Esophagus squamous epithelium (tissue), 5 donors: ENCODE data around the gene PARD3B. TPM values are rescaled to one million over a fixed set of nuclear protein-coding genes. Genes with fewer than 3 reads are reported as not detected.

Experiments
- DNase-seq: peaks from one replicate; lab custom pipeline; 2025; lab: John Stamatoyannopoulos, UW
- H3K27ac ChIP-seq, 4 donors: fragments of 200-600 bp; sonication (generic); one replicate each; pipeline ENCODE4 v1.5.1; 2016 to 2019; ENCODE audit warnings: mild to moderate bottlenecking in 1 of 4
- H3K27me3 ChIP-seq, 4 donors: fragments of 200-600 bp; sonication (generic); 1 replicate in 3 of 4; 2 replicates in 1 of 4; pipeline versions ENCODE4 v1.5.1 to v1.6.0; 2017 to 2021; ENCODE audit warnings: antibody characterized with exemption in 1 of 4
- H3K36me3 ChIP-seq, 3 donors: fragments of 200-600 bp; sonication (generic); one replicate each; pipeline ENCODE4 v1.5.1; 2016 to 2019
- H3K4me1 ChIP-seq, 3 donors: fragments of 200-600 bp; sonication (generic); one replicate each; pipeline ENCODE4 v1.5.1; 2017 to 2019
- H3K4me3 ChIP-seq, 4 donors: fragments of 200-600 bp; sonication (generic); 1 replicate in 3 of 4; 2 replicates in 1 of 4; pipeline ENCODE4 v1.5.1; 2016 to 2019; ENCODE audit warnings: mild to moderate bottlenecking in 2 of 4, moderate library complexity in 1 of 4
- H3K9me3 ChIP-seq, 3 donors: fragments of 200-600 bp; sonication (generic); one replicate each; pipeline ENCODE4 v1.5.1; 2016 to 2019
- POLR2A ChIP-seq, 4 donors: fragments of 450-650 bp; IDR thresholded peaks; one replicate each; pipeline ENCODE4 v1.6.1; 2017; ENCODE audit warnings: antibody characterized with exemption in 4 of 4, mild to moderate bottlenecking in 4 of 4, moderate library complexity in 3 of 4
- WGBS, 2 donors: methylation state at CpG; one replicate each; pipeline ENCODE4 v1.1.5; 2018; 5-methylcytosine and 5-hydroxymethylcytosine counted together
- intact Hi-C: fragments of 100-400 bp; cut with DNase I; formaldehyde crosslinking; loops from one replicate; pipeline ENCODE4 v1.15.0; 2022
- total RNA-seq, 4 donors: library from RNA; depleted of rRNA; stranded (reverse); fragments of >200 nt; gene quantifications; one replicate each; pipeline ENCODE4 v1.1.0, GENCODE V29; 2016
- TF ChIP-seq, protein P1 (sequence below), 6 experiments: fragments of 450-650 bp in 4 of 6; fragments of 200-600 bp in 2 of 6; sonication (generic) in 2 of 6; IDR thresholded peaks; one replicate each; pipeline ENCODE4 v1.5.1; 2016 to 2019; ENCODE audit warnings: antibody characterized with exemption in 6 of 6, mild to moderate bottlenecking in 4 of 6, moderate library complexity in 4 of 6
- donor health status: DM: yes; HTN: yes; CAD: no.

Gene PARD3B
- total RNA-seq, 4 donors from 2014 or later: 2.4 to 15.8 (median 4.3) TPM

DNA sequence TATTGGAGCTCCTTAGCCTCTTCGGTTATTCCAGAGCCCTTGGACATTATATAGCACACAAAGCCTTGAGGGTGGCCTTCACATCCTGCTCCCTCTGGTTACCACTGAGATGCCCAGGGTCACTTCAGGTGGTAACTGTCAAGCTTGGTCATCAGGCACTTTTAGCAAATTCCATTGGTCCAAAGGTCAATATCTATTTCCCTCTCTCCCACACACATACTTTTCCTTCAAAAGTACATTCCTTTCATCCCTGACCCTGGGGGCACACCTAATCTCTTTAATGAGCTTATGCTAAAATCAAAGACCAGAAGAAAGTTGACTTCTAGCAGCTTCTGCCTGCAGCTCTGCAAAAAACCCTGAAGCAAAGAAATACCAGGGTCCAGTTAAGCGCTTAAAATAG is 965.1 kb downstream of the PARD3B start:
- no peaks in the 10 kb centered on the region for H3K4me1 ChIP-seq
- no peak for DNase-seq
- H3K27ac ChIP-seq: no peak overlapping the region
- TF ChIP-seq, protein P1, sequence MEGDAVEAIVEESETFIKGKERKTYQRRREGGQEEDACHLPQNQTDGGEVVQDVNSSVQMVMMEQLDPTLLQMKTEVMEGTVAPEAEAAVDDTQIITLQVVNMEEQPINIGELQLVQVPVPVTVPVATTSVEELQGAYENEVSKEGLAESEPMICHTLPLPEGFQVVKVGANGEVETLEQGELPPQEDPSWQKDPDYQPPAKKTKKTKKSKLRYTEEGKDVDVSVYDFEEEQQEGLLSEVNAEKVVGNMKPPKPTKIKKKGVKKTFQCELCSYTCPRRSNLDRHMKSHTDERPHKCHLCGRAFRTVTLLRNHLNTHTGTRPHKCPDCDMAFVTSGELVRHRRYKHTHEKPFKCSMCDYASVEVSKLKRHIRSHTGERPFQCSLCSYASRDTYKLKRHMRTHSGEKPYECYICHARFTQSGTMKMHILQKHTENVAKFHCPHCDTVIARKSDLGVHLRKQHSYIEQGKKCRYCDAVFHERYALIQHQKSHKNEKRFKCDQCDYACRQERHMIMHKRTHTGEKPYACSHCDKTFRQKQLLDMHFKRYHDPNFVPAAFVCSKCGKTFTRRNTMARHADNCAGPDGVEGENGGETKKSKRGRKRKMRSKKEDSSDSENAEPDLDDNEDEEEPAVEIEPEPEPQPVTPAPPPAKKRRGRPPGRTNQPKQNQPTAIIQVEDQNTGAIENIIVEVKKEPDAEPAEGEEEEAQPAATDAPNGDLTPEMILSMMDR (IDR thresholded peaks at IDR 0.05): no peak
- no peak for TF ChIP-seq POLR2A (IDR thresholded peaks at IDR 0.05)
- H3K9me3 ChIP-seq: no peaks in the 10 kb centered on the region
- no peaks in the 10 kb centered on the region for H3K36me3 ChIP-seq
- H3K4me3 ChIP-seq: no peak overlapping the region
- no peaks in the 10 kb centered on the region for H3K27me3 ChIP-seq
- WGBS, 2 donors: 82 to 93% methylated on average over 2 of the region's 2 CpGs
- intact Hi-C loops: no loop called here

DNA sequence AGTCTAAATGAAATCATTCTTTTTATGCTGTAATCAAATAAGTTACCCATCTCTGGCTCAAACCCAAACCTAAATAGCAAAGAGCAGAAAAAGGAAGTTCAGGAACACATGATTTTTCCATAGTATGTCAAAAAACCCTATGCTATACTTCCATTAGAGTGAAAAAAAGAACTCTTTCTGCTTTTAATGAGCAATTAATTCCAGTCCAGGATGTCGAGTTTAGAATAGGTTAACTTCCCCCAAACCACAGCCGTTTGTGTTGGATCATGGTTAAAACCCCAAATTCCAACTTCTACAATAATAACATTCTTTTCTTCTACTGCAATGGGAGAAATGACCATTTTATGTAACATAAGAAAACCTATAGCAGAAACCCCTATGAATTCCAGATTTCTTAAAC is 965.9 kb downstream of the PARD3B start:
- Histone ChIP-seq H3K4me3 (no peak overlapping the region), H3K27me3 (no peaks in the 10 kb centered on the region), H3K27ac (no peak overlapping the region), H3K36me3 (no peaks in the 10 kb centered on the region), H3K9me3 (no peaks in the 10 kb centered on the region), H3K4me1 (no peaks in the 10 kb centered on the region)
- WGBS, 2 donors: 20 to 43% methylated on average over 2 of the region's 2 CpGs
- TF ChIP-seq, protein P1 (IDR thresholded peaks at IDR 0.05): no peak
- no peak for TF ChIP-seq POLR2A (IDR thresholded peaks at IDR 0.05)
- no peak for DNase-seq
- intact Hi-C loops: no loop called here

DNA sequence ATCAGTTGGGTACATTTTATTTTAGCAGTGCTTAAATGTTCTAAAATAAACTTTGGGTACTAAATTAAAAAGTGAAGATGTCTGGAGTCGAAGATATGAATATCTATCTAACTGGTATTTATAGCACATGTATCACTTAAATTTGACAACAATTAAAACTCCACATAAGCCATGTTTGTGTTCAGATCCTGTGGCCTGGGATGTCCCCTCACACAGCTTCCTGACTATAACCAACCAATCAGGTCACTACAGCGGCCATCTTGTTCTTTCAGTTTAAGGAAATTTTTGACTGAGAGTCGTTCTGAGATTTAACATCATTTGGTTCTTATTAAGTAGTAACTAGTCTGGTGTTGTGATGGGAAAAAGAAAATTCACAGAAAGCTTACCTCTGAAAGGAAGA is 966.4 kb downstream of the PARD3B start:
- no peaks in the 10 kb centered on the region for H3K9me3 ChIP-seq
- no peak overlapping the region for H3K27ac ChIP-seq
- intact Hi-C loops: no loop called here
- 74 to 75% methylated on average over 3 of the region's 3 CpGs for WGBS, 2 donors
- H3K4me3 ChIP-seq: no peak overlapping the region
- no peaks in the 10 kb centered on the region for H3K4me1 ChIP-seq
- DNase-seq: no peak
- TF ChIP-seq, protein P1 (IDR thresholded peaks at IDR 0.05): no peak
- no peak for TF ChIP-seq POLR2A (IDR thresholded peaks at IDR 0.05)
- H3K36me3 ChIP-seq: no peaks in the 10 kb centered on the region
- no peaks in the 10 kb centered on the region for H3K27me3 ChIP-seq

DNA sequence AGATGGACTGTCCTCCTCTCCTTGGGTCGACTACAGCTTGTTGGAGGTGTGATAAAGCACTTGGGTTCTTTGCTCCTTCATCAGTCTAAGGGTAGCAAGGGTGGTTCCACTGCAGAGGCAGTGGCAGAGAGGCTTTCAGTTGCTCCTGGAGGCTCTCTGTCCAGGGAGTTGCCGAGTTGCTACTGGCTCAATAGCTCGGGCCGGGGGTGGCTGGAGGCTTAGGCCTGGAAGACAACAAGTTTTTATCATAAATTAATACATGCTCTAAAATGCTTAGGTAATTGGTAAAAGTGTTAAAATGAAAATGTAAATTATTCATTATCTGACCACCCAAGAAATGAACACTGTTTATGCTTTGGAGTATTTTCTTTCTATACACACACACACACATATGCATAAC is 975.0 kb downstream of the PARD3B start:
- no peak for DNase-seq
- no peak overlapping the region for H3K4me3 ChIP-seq
- WGBS, 2 donors: 94 to 97% methylated on average over 3 of the region's 4 CpGs
- no peak overlapping the region for H3K27ac ChIP-seq
- H3K36me3 ChIP-seq: no peaks in the 10 kb centered on the region
- TF ChIP-seq, protein P1 (IDR thresholded peaks at IDR 0.05): no peak
- TF ChIP-seq POLR2A (IDR thresholded peaks at IDR 0.05): no peak
- peaks cover 0 to 9% (median 0%) of the 10 kb centered on the region in 3 donors for H3K4me1 ChIP-seq
- peaks cover 0 to 16% (median 6%) of the 10 kb centered on the region in 3 donors for H3K9me3 ChIP-seq
- intact Hi-C loops: no loop called here
- no peaks in the 10 kb centered on the region for H3K27me3 ChIP-seq

DNA sequence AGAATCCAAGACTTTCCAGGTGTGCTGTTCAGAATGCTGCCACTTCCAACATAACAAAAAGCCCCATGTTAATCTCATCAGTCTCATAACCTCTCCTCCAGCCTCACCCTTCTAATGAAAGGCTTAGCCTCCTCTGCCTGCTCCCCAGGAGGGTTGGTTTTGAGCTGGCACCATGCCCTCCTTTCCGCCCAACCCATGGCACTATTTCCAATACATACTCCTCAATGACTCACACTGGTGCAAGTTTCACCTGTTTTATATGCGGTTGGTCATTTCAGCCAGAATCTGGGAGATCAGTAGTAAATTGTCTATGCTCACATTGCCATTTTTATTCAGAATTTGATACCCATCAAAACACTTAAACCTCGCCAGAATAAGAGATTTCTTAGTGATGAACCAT is 979.4 kb downstream of the PARD3B start:
- Histone ChIP-seq H3K4me1 (peaks cover 0 to 9% (median 0%) of the 10 kb centered on the region in 3 donors), H3K36me3 (no peaks in the 10 kb centered on the region), H3K27me3 (no peaks in the 10 kb centered on the region), H3K9me3 (no peaks in the 10 kb centered on the region), H3K27ac (no peak overlapping the region), H3K4me3 (no peak overlapping the region)
- intact Hi-C loops: no loop called here
- 44 to 62% methylated on average over 3 of the region's 3 CpGs for WGBS, 2 donors
- no peak for TF ChIP-seq POLR2A (IDR thresholded peaks at IDR 0.05)
- TF ChIP-seq, protein P1 (IDR thresholded peaks at IDR 0.05): no peak
- no peak for DNase-seq
